Activated naive CD8-positive, alpha-beta T cell (primary cell): ENCODE results near the gene MCM8.

Experiments
- H3K27ac Mint-ChIP-seq: one replicate; pipeline ENCODE4 v1.8.0; 2021; ENCODE audit warnings: mixed read lengths
- H3K27me3 Mint-ChIP-seq: one replicate; pipeline ENCODE4 v1.8.0; 2021; ENCODE audit warnings: mixed read lengths
- H3K36me3 Mint-ChIP-seq: one replicate; pipeline ENCODE4 v1.8.0; 2021; ENCODE audit warnings: mixed read lengths
- H3K4me1 Mint-ChIP-seq: one replicate; pipeline ENCODE4 v1.8.0; 2021; ENCODE audit warnings: low read depth, mixed read lengths
- H3K4me3 Mint-ChIP-seq: one replicate; pipeline ENCODE4 v1.8.0; 2021; ENCODE audit warnings: mild to moderate bottlenecking, mixed read lengths
- H3K9me3 Mint-ChIP-seq: one replicate; pipeline ENCODE4 v1.8.0; 2021; ENCODE audit warnings: low read depth, mixed read lengths

Gene MCM8

DNA sequence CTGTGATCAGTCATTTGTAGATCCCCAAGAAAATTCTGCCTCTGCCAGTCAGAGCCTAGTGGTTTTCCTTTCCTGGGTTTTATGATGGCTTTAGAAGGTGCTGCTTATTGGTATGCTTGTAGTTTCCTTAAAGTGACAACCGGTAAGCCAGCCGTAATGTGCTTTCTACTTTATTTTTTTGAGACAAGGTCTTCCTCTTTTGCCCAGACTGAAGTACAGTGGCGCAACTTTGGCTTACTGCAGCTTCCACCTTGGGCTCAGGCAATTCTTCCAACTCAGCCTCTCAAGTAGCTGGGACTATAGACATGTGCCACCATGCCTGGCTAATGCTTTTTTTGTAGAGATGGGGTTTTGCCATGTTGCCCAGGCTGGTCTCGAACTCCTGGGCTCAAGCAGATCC lies 23.5 kb downstream of the MCM8 start:
- H3K4me1 Mint-ChIP-seq = no peaks in the 10 kb centered on the region
- H3K4me3 Mint-ChIP-seq = no peak overlapping the region
- peaks cover 7% of the 10 kb centered on the region for H3K36me3 Mint-ChIP-seq
- no peaks in the 10 kb centered on the region for H3K27me3 Mint-ChIP-seq
- no peaks in the 10 kb centered on the region for H3K9me3 Mint-ChIP-seq
- H3K27ac Mint-ChIP-seq = no peak overlapping the region

DNA sequence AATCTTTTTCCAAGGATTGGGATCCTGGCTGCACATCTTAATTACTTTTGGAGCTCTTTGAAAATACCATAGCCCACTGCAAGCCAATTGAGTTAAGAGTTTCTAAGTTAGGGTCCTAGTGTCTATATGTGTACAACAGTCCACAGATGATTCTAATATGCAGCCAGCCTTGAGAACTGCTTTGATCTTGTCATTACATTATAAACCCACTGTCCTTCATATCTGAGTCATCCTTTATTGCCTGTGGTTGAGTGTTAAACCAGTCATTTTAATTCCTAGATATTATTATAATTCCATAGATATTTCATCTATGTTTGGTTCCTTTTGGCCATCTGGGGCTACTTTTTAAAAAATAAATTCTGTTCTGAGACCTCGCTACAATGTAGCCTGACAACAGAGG lies 24.1 kb downstream of the MCM8 start:
- Mint-ChIP-seq H3K9me3 (no peaks in the 10 kb centered on the region), H3K4me3 (no peak overlapping the region), H3K36me3 (peaks cover 12% of the 10 kb centered on the region), H3K4me1 (no peaks in the 10 kb centered on the region), H3K27me3 (no peaks in the 10 kb centered on the region), H3K27ac (no peak overlapping the region)

DNA sequence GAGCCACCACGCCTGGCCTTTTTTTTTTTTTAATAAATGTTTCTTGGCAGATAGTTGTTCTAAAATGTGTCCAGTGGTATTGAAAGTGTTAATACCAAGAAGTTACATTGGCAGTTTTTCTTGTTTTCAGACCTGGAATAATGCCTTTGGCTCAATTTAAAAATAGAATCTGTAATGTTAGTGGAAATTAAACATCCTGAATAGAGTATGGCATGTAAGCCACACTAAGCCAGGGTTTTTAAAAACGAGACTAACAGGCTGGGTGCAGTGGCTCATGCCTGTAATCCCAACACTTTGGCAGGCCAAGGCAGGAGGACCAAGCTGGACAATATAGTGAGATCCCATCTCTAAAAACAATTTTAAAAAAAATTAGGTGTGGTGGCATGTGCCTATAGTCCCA lies 25.3 kb downstream of the MCM8 start:
- Mint-ChIP-seq H3K9me3 (no peaks in the 10 kb centered on the region), H3K27me3 (no peaks in the 10 kb centered on the region), H3K27ac (no peak overlapping the region), H3K36me3 (peaks cover 18% of the 10 kb centered on the region), H3K4me3 (no peak overlapping the region), H3K4me1 (no peaks in the 10 kb centered on the region)

DNA sequence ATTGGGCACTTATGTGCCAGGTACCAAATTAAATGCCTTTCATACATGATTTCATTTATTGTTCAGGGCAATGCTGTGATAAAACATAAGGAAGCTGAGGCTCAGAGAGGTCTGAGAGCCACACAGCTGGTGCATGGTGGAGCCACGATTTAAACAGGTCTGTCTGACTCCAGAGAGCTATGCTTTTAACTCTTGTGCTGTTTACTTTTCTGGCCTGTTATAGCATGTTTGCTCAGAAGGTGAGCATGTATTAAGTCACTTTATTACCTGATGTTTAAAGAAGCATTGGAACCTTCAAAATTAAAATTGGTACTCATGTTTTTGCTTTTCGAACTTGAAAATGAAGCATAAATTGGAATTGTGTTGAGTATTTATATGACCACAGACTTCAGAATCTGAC lies 26.8 kb downstream of the MCM8 start:
- H3K27ac Mint-ChIP-seq = no peak overlapping the region
- H3K36me3 Mint-ChIP-seq = peaks cover 18% of the 10 kb centered on the region
- H3K4me3 Mint-ChIP-seq = no peak overlapping the region
- H3K9me3 Mint-ChIP-seq = no peaks in the 10 kb centered on the region
- no peaks in the 10 kb centered on the region for H3K27me3 Mint-ChIP-seq
- H3K4me1 Mint-ChIP-seq = no peaks in the 10 kb centered on the region

DNA sequence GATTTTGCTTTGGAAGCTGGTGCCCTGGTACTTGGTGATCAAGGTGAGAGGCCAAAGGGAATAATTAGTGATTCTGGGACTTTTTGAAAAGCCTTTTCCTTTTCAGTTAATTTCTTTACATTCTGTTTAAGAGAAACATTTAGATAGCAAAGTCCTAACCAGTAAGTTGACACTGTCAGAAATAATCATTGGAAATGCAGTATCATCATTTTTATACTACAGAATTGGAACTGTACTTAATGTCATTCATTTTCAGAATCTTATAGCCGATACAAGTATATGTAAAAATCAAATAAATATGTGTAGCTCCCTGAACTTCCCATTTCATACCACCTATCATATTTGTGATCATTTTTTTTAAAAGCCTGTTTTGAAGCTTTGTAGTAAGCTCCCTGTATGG lies 27.5 kb downstream of the MCM8 start:
- Mint-ChIP-seq H3K4me1 (no peaks in the 10 kb centered on the region), H3K27me3 (no peaks in the 10 kb centered on the region), H3K27ac (no peak overlapping the region), H3K36me3 (peaks cover 19% of the 10 kb centered on the region), H3K4me3 (no peak overlapping the region), H3K9me3 (no peaks in the 10 kb centered on the region)

DNA sequence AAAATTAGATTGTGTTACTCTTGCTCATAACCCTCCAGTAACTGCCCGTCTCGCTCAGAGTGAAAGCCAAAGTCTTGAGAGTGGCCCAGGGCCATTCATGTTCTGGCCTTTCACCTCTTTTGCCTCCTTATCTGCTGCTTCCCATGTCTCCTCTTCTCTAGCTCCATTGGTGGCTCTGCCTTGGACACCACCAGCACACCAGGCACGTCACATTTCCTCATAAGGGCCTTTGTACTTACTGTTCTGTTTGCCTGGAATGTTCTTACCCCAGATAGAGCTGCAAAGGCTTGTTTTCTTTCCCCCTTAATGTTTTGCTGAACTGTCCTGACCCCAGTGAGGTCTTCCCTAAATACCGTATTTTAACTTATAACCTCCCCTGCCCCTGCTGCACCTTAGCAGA lies 29.3 kb downstream of the MCM8 start:
- Mint-ChIP-seq H3K4me1 (no peaks in the 10 kb centered on the region), H3K9me3 (no peaks in the 10 kb centered on the region), H3K36me3 (peaks cover 27% of the 10 kb centered on the region), H3K27ac (no peak overlapping the region), H3K4me3 (no peak overlapping the region), H3K27me3 (no peaks in the 10 kb centered on the region)

DNA sequence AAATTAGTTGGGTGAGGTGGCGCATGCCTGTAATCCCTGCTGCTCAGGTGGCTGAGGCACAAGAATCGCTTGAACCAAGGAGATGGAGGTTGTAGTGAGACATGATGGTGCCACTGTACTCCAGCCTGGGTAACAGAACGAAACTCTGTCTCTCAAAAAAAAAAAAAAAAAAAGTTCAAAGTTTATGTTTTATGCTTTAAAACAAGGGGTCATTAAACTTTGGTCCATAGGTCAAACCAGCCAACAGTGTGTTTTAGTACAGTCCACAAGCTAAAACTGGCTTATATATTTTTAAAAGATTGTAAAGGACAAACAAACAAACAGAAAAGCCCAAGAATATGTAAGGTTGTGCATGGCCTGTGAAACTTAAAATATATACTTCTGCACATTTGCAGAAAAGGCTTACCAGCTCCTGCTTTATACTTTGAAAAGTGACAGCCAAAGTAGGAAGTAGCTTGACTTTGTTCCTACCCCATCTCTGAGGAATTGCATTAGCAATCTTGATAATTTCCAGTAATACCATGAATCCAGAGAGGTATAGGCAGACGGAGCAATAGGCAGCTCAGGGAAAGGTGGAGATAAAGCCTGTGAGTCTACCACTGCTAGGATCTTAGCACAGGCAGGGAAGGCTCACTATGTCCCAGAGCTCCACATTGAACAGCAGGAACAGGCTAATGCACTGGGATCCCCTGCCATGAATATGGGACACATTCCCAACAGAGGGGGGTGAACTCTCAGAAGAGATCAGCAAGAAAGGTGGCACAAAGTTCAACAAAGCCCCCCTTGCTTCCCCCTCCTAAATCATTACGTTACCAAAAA lies 30.5 kb downstream of the MCM8 start:
- Mint-ChIP-seq H3K27ac (no peak overlapping the region), H3K4me1 (no peaks in the 10 kb centered on the region), H3K36me3 (peaks cover 28% of the 10 kb centered on the region), H3K4me3 (no peak overlapping the region), H3K9me3 (no peaks in the 10 kb centered on the region), H3K27me3 (no peaks in the 10 kb centered on the region)

DNA sequence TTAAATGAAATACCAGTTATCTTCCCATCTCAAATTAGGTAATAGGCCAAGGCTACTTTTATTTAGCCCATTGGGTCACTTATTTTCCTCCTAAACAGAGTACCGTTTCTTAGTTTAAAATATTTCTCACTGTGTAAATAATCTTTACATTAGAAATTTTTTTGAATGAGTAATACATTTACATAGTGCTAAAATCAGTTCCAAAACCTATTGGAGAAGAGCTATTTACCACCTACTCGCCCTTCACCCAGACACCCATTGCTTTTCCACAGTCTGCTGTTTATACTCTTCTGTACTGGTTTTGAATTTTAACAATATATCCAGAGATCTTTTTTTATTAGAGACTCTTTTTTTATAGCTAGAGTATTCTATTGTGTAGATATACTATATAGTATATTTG lies 36.9 kb downstream of the MCM8 start:
- peaks cover 22% of the 10 kb centered on the region for H3K36me3 Mint-ChIP-seq
- H3K27me3 Mint-ChIP-seq = no peaks in the 10 kb centered on the region
- H3K4me1 Mint-ChIP-seq = no peaks in the 10 kb centered on the region
- H3K27ac Mint-ChIP-seq = no peak overlapping the region
- no peaks in the 10 kb centered on the region for H3K9me3 Mint-ChIP-seq
- H3K4me3 Mint-ChIP-seq = no peak overlapping the region

DNA sequence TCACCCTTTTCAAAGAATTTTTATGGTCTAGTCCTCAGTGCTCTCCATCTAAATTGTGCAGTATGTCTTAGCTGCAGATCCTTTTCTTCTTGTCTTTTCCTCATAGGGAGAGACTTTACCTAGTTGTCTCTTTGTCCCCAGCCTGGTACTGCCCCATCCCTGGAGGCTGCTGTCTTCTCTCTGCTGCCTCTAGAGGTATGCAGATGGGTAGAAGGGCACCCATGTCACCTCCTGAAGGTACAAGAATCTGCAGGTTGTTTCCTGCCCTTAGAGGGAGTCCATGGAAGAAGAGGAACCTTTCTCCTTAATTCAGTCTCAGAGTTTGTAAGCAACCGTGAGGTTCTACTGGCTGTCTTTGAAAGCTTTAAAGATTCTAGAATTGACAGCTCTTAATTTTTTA lies 39.1 kb downstream of the MCM8 start:
- no peaks in the 10 kb centered on the region for H3K27me3 Mint-ChIP-seq
- no peak overlapping the region for H3K4me3 Mint-ChIP-seq
- no peak overlapping the region for H3K27ac Mint-ChIP-seq
- H3K9me3 Mint-ChIP-seq = no peaks in the 10 kb centered on the region
- H3K4me1 Mint-ChIP-seq = no peaks in the 10 kb centered on the region
- peaks cover 16% of the 10 kb centered on the region for H3K36me3 Mint-ChIP-seq

DNA sequence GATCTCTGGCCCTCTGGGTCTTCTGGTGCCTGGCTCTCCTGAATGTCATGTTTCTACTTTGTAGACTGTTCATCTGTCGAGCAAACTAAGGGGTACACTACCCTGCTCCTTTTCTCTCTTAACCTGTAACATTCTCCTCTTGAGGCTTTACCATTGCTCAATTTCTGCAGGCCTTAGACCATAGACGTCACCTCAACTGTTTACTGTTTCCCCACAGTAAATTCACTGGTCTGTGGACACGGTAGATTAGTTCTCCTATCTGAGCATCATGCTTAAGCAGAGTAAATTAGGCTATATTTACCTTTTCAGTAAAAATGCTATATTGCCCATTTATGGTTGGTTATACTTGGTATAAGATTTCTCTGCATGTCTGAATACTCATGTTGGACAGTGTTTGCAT lies 40.5 kb downstream of the MCM8 start:
- Mint-ChIP-seq H3K27me3 (no peaks in the 10 kb centered on the region), H3K4me3 (no peak overlapping the region), H3K27ac (no peak overlapping the region), H3K36me3 (peaks cover 12% of the 10 kb centered on the region), H3K4me1 (peaks cover 4% of the 10 kb centered on the region), H3K9me3 (no peaks in the 10 kb centered on the region)

DNA sequence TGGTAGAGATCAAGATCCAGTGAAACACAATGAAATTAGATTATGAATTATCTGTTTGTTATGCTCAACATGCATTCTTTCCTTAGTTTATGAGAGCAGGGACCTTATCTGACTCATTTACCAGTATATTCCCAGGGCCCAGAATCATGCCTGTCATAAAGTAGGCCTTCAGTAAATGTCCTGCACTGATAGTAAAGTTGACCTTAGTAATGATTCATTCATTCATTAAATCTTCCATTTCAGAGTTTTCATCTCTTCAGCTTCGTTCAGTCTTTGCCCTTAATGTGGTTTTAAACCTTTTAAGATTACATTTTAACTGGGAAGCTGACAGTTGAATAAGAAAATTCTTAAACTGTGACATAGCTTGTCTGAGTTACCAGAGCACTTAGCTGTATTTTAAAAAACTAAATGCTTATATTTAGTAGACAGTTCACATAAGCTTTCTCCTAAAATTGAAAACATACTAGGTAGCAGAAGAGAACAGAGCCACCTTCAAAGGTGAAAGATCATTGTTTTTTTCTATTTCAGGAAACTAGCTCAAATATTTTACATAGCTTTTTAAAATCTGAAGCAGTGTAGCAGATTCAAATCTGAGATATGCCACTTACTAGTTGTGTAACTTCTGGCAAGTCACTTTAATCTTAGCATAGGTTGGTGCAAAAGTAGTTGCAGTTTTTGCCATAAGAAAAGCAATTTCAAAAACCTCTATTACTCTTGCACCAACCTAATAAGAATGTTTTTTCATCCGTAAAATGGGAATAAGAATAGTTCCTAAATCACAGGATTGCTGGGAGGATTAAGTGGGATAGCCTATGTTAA lies 41.4 kb downstream of the MCM8 start:
- Mint-ChIP-seq H3K27ac (peak overlapping the region; percentile 34), H3K27me3 (no peaks in the 10 kb centered on the region), H3K9me3 (no peaks in the 10 kb centered on the region), H3K4me3 (no peak overlapping the region), H3K36me3 (peaks cover 12% of the 10 kb centered on the region), H3K4me1 (peaks cover 7% of the 10 kb centered on the region)

DNA sequence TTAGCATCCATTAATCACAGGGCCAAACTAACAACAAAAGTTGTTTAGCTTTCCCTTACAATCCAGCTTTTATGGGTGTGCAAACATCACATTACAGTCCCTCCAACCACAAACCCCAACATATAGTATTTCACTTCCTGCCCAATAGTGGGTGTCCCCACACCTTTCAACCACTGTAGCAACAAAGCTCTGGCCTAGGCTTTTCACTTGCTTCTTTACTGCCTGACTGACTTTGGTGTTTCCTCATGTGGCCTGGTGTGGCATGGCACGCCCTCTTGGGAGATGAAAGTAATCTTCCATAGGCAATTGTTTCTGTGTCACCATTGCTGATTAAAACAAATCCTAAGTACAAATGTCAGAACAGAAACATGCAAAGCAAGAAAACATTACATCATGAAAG lies 46.3 kb downstream of the MCM8 start:
- H3K4me3 Mint-ChIP-seq = no peak overlapping the region
- H3K27ac Mint-ChIP-seq = peak overlapping the region; percentile 67
- no peaks in the 10 kb centered on the region for H3K9me3 Mint-ChIP-seq

DNA sequence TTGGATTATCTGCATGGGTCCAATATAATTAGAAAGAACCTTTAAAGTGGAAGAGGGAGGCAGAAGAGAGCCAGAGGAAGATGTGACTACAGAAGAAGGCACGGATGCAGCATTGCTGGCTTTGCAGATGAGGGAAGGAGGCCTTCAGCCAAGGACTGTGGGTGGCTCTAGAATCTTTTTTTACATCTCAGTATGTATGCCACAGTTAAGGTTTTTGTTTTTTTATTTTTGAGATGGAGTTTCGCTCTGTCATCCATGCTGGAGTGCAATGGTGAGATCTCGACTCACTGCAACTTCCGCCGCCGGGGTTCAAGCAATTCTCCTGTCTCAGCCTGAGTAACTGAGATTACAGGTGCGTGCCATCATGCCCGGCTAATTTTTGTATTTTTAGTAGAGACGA lies 49.3 kb downstream of the MCM8 start:
- Mint-ChIP-seq H3K9me3 (no peaks in the 10 kb centered on the region), H3K4me1 (peaks cover 27% of the 10 kb centered on the region), H3K27ac (no peak overlapping the region), H3K27me3 (no peaks in the 10 kb centered on the region), H3K4me3 (no peak overlapping the region), H3K36me3 (no peaks in the 10 kb centered on the region)

More for the DNA sequence above, 46.3 kb downstream of the MCM8 start:
- Mint-ChIP-seq H3K36me3 (no peaks in the 10 kb centered on the region), H3K27me3 (no peaks in the 10 kb centered on the region), H3K4me1 (peaks cover 21% of the 10 kb centered on the region)

DNA sequence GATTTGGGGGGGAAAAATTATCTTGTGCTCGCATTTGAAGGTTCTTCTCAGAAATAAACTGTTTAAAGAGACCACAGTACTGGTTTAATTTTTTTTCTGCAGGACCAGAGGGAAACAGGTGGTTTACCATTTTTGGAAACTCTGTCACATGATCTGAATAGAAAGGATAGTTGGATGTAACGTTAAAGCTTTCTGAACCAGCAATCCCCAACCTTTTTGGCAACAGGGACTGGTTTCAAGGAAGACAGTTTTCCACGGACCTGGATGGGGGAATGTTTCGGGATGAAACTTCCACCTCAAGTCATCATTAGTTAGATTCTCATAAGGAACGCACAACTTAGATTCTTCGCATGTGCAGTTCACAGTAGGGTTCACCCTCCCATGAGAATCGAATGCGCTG lies 50.4 kb downstream of the MCM8 start:
- H3K4me1 Mint-ChIP-seq = peaks cover 25% of the 10 kb centered on the region
- H3K4me3 Mint-ChIP-seq = no peak overlapping the region
- no peaks in the 10 kb centered on the region for H3K27me3 Mint-ChIP-seq
- H3K36me3 Mint-ChIP-seq = no peaks in the 10 kb centered on the region
- H3K9me3 Mint-ChIP-seq = no peaks in the 10 kb centered on the region
- H3K27ac Mint-ChIP-seq = peak overlapping the region; percentile 61

DNA sequence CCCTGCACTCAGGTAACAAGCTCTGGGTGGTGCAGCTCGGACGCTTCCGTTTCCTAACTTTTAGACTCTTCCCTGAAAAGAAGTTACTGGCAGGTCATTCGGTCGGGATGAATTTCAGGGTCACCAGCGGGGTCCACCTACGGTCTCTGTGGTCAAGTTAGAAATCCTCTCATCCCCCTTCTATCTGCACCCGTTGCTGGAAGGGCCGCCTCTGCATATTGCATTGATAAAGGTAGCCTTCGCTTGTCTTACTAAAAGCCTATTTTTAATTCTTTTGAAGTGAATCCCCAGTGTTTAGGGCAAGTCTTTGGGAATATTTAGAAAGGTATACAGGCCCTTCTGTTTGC lies 56.1 kb downstream of the MCM8 start:
- H3K4me3 Mint-ChIP-seq = peak overlapping the region; percentile 97
- H3K9me3 Mint-ChIP-seq = no peaks in the 10 kb centered on the region
- no peaks in the 10 kb centered on the region for H3K36me3 Mint-ChIP-seq
- peaks cover 31% of the 10 kb centered on the region for H3K4me1 Mint-ChIP-seq
- peak overlapping the region; percentile 94 for H3K27ac Mint-ChIP-seq
- H3K27me3 Mint-ChIP-seq = no peaks in the 10 kb centered on the region
